ENCODE results near the gene CDKN2D. TPM values are rescaled to one million over a fixed set of nuclear protein-coding genes. Genes with fewer than 3 reads are reported as not detected.

Gene CDKN2D
- total RNA-seq, 3 donors from 2014 or later, result 15.3 to 19.8 (median 19.7) TPM

Other genes with a start within 250 kb of the CDKN2D start
- gene RAVER1, start 235.4 kb downstream of the CDKN2D start, total RNA-seq, result 100 to 1,000 TPM; 135 to 143 (median 135) TPM
- gene ICAM3, start 229.4 kb downstream of the CDKN2D start, total RNA-seq, result 10 to 100 TPM; 60.2 to 62.3 (median 62.2) TPM
- 100 to 1,000 TPM; 196 to 226 (median 206) TPM for gene TYK2, start 188.4 kb downstream of the CDKN2D start, total RNA-seq
- gene CDC37, start 165.4 kb downstream of the CDKN2D start, total RNA-seq, result 100 to 1,000 TPM; 298 to 311 (median 303) TPM
- gene PDE4A, start 148.4 kb downstream of the CDKN2D start, total RNA-seq, result 1 to 10 TPM; 4.0 to 4.8 (median 4.2) TPM
- gene KEAP1, start 65.6 kb downstream of the CDKN2D start, total RNA-seq, result 10 to 100 TPM; 89.9 to 98.7 (median 92.9) TPM
- under 1 TPM; 0.15 to 0.27 (median 0.24) TPM for gene S1PR5, start 51.5 kb downstream of the CDKN2D start, total RNA-seq
- gene ATG4D, start 25.1 kb downstream of the CDKN2D start, total RNA-seq, result 10 to 100 TPM; 36.3 to 47.1 (median 39.9) TPM
- gene KRI1, start 3.0 kb downstream of the CDKN2D start, total RNA-seq, result 10 to 100 TPM; 74.2 to 95.4 (median 87.4) TPM
- gene AP1M2, start 18.3 kb upstream of the CDKN2D start, total RNA-seq, result under 1 TPM in 2 of 3 donors, not detected in 1; 0.43 to 0.95 TPM
- gene SLC44A2, start 56.6 kb upstream of the CDKN2D start, total RNA-seq, result 10 to 100 TPM; 41.5 to 45.8 (median 44.3) TPM
- gene ILF3, start 85.4 kb upstream of the CDKN2D start, total RNA-seq, result 100 to 1,000 TPM; 651 to 686 (median 684) TPM
- gene QTRT1, start 132.5 kb upstream of the CDKN2D start, total RNA-seq, result 100 to 1,000 TPM; 117 to 122 (median 120) TPM
- gene DNM2, start 149.1 kb upstream of the CDKN2D start, total RNA-seq, result 100 to 1,000 TPM; 152 to 161 (median 158) TPM

Data from activated T-cell treated with anti-CD3 and anti-CD28 coated beads, Interleukin-2, amount 50 U/mL, for 4 hours (primary cell).